ENCODE results near the gene RNF31. TPM values are rescaled to one million over a fixed set of nuclear protein-coding genes. Genes with fewer than 3 reads are reported as not detected.
A peak's percentile ranks its signal among the peaks of the same experiment; 100 is the strongest.

The RNF31 gene
- total and polyA plus RNA-seq, 2 donors (not counting 1 experiment from before 2014, with no cell fraction given), result 69.8 to 103 TPM

DNA sequence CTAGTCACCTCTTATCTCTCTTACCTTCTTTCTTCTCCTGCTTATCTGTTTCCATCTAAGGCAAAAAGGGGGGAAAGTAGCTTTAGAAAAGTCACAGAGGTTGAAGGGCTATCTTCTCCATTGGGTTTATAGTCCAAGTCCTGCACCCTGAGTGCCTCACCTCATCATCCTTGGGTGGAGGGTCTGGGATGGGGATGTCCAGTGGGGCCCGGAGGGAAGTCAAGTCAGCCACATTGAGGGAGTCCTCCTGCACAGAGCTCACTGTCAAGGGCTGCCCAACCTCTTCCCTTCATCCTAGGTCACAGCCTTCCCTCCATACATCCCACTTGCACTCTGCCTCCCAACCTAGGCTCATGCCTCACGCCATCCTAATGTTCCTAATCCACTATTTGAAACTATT, 2.1 kb upstream of the RNF31 start:
- no peaks in the 10 kb centered on the region for H3K27me3 Mint-ChIP-seq
- H4K20me1 ChIP-seq (ENCODE audit: control insufficient read depth, insufficient read depth, low read length, poor library complexity, severe bottlenecking), result peaks cover 35% of the 10 kb centered on the region
- intact Hi-C loops (cut with micrococcal nuclease), result loop anchor here (5.0 to 10.0 kb wide), 3 partner anchors 130 to 1050 kb away; partner anchors contain the start of genes ACIN1, C14orf119, PPP1R3E and RABGGTA
- H3K4me2 ChIP-seq (replicated peaks; ENCODE audit: low read depth, low read length, poor library complexity, severe bottlenecking), result peak overlapping the region; percentile 90
- H3K27me3 ChIP-seq (replicated peaks in 1 of 4; ENCODE audit: control extremely low read depth in 1 of 4, control insufficient read depth in 3 of 4, insufficient read depth in 4 of 4, low read length in 3 of 4), result no peaks in the 10 kb centered on the region
- DNase-seq, result no peak
- H3K9ac ChIP-seq (ENCODE audit: low read length), result peak overlapping the region; percentile 83
- H3K4me3 Mint-ChIP-seq, result peak overlapping the region; percentile 95
- H3K4me3 ChIP-seq (ENCODE audit: control extremely low read depth in 1 of 5, extremely low read depth in 1 of 5, insufficient read depth in 1 of 5, low read depth in 2 of 5, low read length in 4 of 5), result peak overlapping the region in 1 of 5 experiments; percentile 92
- H3K27ac Mint-ChIP-seq, result peak overlapping the region; percentile 95
- no peaks in the 10 kb centered on the region for H3K9me3 ChIP-seq (ENCODE audit: control extremely low read depth in 1 of 3, control insufficient read depth in 2 of 3, insufficient read depth in 1 of 3, low read length in 2 of 3)
- H3K36me3 ChIP-seq (replicated peaks in 1 of 2; ENCODE audit: control extremely low read depth in 1 of 2, control insufficient read depth in 1 of 2, extremely low read depth in 1 of 2, insufficient read depth in 2 of 2, low read length in 1 of 2), result peaks cover 0 to 39% of the 10 kb centered on the region in 2 experiments
- POLR2A ChIA-PET, result interaction anchor here (2.2 to 4.1 kb wide), 2 partner anchors 9 to 15 kb away, joined by 17 to 43 read pairs; partner anchors contain the start of genes IRF9 and PSME1
- TF ChIP-seq, protein P1, sequence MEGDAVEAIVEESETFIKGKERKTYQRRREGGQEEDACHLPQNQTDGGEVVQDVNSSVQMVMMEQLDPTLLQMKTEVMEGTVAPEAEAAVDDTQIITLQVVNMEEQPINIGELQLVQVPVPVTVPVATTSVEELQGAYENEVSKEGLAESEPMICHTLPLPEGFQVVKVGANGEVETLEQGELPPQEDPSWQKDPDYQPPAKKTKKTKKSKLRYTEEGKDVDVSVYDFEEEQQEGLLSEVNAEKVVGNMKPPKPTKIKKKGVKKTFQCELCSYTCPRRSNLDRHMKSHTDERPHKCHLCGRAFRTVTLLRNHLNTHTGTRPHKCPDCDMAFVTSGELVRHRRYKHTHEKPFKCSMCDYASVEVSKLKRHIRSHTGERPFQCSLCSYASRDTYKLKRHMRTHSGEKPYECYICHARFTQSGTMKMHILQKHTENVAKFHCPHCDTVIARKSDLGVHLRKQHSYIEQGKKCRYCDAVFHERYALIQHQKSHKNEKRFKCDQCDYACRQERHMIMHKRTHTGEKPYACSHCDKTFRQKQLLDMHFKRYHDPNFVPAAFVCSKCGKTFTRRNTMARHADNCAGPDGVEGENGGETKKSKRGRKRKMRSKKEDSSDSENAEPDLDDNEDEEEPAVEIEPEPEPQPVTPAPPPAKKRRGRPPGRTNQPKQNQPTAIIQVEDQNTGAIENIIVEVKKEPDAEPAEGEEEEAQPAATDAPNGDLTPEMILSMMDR (IDR thresholded peaks at IDR 0.05), result no peak
- TF ChIP-seq EZH2 (IDR thresholded peaks at IDR 0.05; ENCODE audit: borderline replicate concordance, insufficient read depth, low read depth, low read length, poor library complexity, severe bottlenecking), result no peak
- H3K79me2 ChIP-seq (ENCODE audit: control insufficient read depth, insufficient read depth, low read length), result peaks cover 74% of the 10 kb centered on the region
- no peak overlapping the region for H2AFZ ChIP-seq (ENCODE audit: insufficient read depth, low read depth, low read length, poor library complexity, severe bottlenecking)
- peak overlapping the region in 1 of 2 donors; percentile 90 for H3K27ac ChIP-seq (ENCODE audit: low read length in 2 of 2)
- CTCF ChIA-PET, result interaction anchor here (1.1 to 6.2 kb wide), 7 partner anchors 10 to 39 kb away, joined by 3 to 62 read pairs (median 7); partner anchors contain the start of genes DCAF11, IRF9 and NRL
- no peaks in the 10 kb centered on the region for H3K9me3 Mint-ChIP-seq (ENCODE audit: insufficient read depth)
- peaks cover 62% of the 10 kb centered on the region for H3K4me1 Mint-ChIP-seq
- ATAC-seq (ENCODE audit: low read depth), result no peak
- 80% methylated on average over 1 of the region's 2 CpGs for WGBS (ENCODE audit: insufficient coverage)
- H3K4me1 ChIP-seq (ENCODE audit: control insufficient read depth in 2 of 2, insufficient read depth in 2 of 2, low read length in 2 of 2), result peaks cover 30 to 48% of the 10 kb centered on the region in 2 donors
